Vagina (tissue), 2 donors: ENCODE results near the gene NR4A3.

ENCODE experiments used
- POLR2A ChIP-seq, 2 donors: fragments of 450-650 bp; IDR thresholded peaks; one replicate each; pipeline ENCODE4 v1.6.1; 2017; ENCODE audit warnings: antibody characterized with exemption in 2 of 2, mild to moderate bottlenecking in 2 of 2, moderate library complexity in 2 of 2
- POLR2AphosphoS5 ChIP-seq, 2 donors: sonication (generic); formaldehyde crosslinking; IDR thresholded peaks; one replicate each; pipeline ENCODE4 v1.9.0; 2017; ENCODE audit warnings: antibody characterized with exemption in 2 of 2, mild to moderate bottlenecking in 2 of 2, low read depth in 1 of 2; ENCODE audit not compliant: insufficient read depth in 1 of 2

DNA sequence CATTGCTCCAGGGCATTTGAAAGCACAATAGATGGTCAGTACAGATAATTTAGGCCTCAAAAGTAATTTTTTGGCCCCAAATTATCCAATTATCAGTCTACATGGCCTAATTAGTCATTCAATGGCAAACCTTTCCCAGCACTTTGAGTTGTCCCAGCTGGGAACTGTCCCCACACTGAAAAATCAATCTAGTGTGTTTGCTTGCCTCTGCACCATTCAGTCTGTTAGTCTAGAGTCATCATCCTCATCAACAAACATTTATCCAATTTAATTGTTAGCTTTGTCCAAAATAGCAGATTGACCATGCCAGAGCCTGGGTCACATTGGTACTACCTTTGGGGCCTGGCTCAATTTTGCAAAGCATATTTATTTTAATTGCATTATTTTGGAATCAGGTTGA lies 13.9 kb downstream of the NR4A3 start:
- no peak for TF ChIP-seq POLR2AphosphoS5 (IDR thresholded peaks at IDR 0.05; ENCODE audit: insufficient read depth in 1 of 2, low read depth in 1 of 2)
- no peak for TF ChIP-seq POLR2A (IDR thresholded peaks at IDR 0.05)
